Measurements from ENCODE around the gene PPAT.

The PPAT gene

DNA sequence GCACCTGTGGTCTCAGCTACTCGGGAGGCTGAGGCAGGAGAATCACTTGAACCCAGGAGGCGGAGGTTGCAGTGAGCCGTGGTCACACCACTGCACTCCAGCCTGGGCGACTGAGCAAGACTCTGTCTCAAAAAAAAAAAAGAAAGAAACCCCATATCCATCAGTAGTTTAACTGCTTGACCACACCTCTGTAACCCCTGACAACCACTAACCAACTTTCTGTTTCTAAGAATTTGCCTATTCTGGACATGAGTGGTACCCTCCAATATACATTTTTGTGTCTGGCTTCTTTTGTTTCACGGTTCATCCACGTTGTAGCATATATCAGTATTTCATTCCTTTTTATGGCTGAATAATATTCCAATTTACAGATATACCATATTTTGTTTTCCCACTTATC, 9.1 kb downstream of the PPAT start:
- no peak for TF ChIP-seq FOXP2 (optimal IDR thresholded peaks at IDR 0.05; ENCODE audit: borderline replicate concordance, extremely low read depth, extremely low read length, insufficient read depth)
- TF ChIP-seq SIN3A (IDR thresholded peaks at IDR 0.05; ENCODE audit: borderline replicate concordance, insufficient read depth, low read length) = no peak
- TF ChIP-seq POLR2AphosphoS5 (IDR thresholded peaks at IDR 0.05; ENCODE audit: low read depth, low read length) = no peak
- TF ChIP-seq, protein P1, sequence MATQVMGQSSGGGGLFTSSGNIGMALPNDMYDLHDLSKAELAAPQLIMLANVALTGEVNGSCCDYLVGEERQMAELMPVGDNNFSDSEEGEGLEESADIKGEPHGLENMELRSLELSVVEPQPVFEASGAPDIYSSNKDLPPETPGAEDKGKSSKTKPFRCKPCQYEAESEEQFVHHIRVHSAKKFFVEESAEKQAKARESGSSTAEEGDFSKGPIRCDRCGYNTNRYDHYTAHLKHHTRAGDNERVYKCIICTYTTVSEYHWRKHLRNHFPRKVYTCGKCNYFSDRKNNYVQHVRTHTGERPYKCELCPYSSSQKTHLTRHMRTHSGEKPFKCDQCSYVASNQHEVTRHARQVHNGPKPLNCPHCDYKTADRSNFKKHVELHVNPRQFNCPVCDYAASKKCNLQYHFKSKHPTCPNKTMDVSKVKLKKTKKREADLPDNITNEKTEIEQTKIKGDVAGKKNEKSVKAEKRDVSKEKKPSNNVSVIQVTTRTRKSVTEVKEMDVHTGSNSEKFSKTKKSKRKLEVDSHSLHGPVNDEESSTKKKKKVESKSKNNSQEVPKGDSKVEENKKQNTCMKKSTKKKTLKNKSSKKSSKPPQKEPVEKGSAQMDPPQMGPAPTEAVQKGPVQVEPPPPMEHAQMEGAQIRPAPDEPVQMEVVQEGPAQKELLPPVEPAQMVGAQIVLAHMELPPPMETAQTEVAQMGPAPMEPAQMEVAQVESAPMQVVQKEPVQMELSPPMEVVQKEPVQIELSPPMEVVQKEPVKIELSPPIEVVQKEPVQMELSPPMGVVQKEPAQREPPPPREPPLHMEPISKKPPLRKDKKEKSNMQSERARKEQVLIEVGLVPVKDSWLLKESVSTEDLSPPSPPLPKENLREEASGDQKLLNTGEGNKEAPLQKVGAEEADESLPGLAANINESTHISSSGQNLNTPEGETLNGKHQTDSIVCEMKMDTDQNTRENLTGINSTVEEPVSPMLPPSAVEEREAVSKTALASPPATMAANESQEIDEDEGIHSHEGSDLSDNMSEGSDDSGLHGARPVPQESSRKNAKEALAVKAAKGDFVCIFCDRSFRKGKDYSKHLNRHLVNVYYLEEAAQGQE (IDR thresholded peaks at IDR 0.05; ENCODE audit: insufficient read depth in 1 of 2, low read depth in 2 of 2, low read length in 2 of 2) = no peak
- TF ChIP-seq TAF1 (IDR thresholded peaks at IDR 0.05; ENCODE audit: borderline replicate concordance, insufficient read depth, low read length) = no peak

- TF ChIP-seq, protein P1 (IDR thresholded peaks at IDR 0.05; ENCODE audit: insufficient read depth in 1 of 2, low read depth in 2 of 2, low read length in 2 of 2) = no peak
- TF ChIP-seq FOXP2 (optimal IDR thresholded peaks at IDR 0.05; ENCODE audit: borderline replicate concordance, extremely low read depth, extremely low read length, insufficient read depth) = no peak
- no peak for TF ChIP-seq TAF1 (IDR thresholded peaks at IDR 0.05; ENCODE audit: borderline replicate concordance, insufficient read depth, low read length)
- TF ChIP-seq POLR2AphosphoS5 (IDR thresholded peaks at IDR 0.05; ENCODE audit: low read depth, low read length) = no peak
- TF ChIP-seq SIN3A (IDR thresholded peaks at IDR 0.05; ENCODE audit: borderline replicate concordance, insufficient read depth, low read length) = no peak
Measured at GRCh38 chr4:56425518-56425917, 9.9 kb downstream of the PPAT start.

DNA sequence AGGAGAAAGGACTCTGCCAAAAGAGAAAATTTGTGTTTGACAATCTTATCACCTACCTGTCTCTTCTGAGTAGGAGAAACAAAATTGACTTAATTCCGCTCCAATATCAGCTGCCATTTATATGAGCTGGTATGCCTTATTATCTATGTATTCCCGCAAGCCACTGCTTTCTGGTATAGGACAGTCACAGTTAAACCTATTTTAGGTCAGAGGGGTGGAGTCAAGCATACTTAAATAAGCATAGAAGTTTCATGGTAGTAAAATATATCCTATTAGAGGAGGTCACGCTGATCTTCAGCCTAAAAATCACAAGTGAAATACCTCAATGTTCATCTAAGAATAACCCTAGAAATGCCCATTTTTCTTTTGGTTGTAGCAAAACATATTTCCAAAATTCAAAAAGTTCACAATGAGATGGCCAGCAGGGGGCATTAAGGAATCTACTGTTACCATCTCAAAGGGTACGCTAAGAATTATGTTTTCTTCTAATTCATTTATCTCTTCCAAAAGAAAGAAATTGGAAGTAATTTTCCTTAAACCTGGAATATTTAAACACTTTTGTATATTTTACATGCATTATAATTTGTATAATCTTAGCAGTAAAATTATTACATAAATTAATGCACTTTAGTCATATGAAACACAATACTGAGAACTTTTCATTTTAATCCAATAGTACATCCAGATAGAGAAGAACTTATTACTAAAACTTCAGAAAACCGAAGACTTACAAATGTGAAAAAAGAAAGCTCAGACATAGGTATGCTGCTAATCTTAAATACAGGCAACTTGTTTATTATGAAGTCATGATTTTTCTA, 10.5 kb downstream of the PPAT start:
- TF ChIP-seq, protein P1 (IDR thresholded peaks at IDR 0.05; ENCODE audit: insufficient read depth in 1 of 2, low read depth in 2 of 2, low read length in 2 of 2) = no peak
- TF ChIP-seq FOXP2 (optimal IDR thresholded peaks at IDR 0.05; ENCODE audit: borderline replicate concordance, extremely low read depth, extremely low read length, insufficient read depth) (no peak), SIN3A (IDR thresholded peaks at IDR 0.05; ENCODE audit: borderline replicate concordance, insufficient read depth, low read length) (no peak), POLR2AphosphoS5 (IDR thresholded peaks at IDR 0.05; ENCODE audit: low read depth, low read length) (no peak), TAF1 (IDR thresholded peaks at IDR 0.05; ENCODE audit: borderline replicate concordance, insufficient read depth, low read length) (no peak)

DNA sequence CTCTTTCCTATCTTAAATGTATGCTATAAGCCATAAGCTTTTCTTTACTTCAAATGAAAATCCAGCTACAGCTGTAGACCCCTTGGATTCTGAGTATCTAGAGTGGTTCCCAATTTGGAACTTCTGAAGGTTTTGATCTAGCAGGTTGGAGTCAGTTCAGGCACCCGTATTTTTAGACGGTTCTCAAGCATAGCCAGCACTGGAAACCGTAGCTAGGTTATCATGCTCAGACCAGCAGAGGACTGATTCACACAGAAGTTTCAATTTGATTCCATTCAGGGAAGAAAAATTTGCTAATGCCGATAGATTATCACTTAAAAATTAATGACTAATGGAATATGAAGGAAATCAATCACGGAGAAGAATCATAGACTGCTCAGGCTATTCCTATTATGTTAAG, 11.2 kb downstream of the PPAT start:
- no peak for TF ChIP-seq POLR2AphosphoS5 (IDR thresholded peaks at IDR 0.05; ENCODE audit: low read depth, low read length)
- no peak for TF ChIP-seq SIN3A (IDR thresholded peaks at IDR 0.05; ENCODE audit: borderline replicate concordance, insufficient read depth, low read length)
- no peak for TF ChIP-seq FOXP2 (optimal IDR thresholded peaks at IDR 0.05; ENCODE audit: borderline replicate concordance, extremely low read depth, extremely low read length, insufficient read depth)
- TF ChIP-seq, protein P1 (IDR thresholded peaks at IDR 0.05; ENCODE audit: insufficient read depth in 1 of 2, low read depth in 2 of 2, low read length in 2 of 2) = no peak
- no peak for TF ChIP-seq TAF1 (IDR thresholded peaks at IDR 0.05; ENCODE audit: borderline replicate concordance, insufficient read depth, low read length)
